IMR-90 (cell line): ENCODE measurements around the gene VPS37B.
"Not testable (repeated sequence)": the region's sequence is repeated elsewhere in the genome, so short reads cannot be mapped to it uniquely, and the experiment has no call there.

Experiments
- POLR2A ChIP-seq: IDR thresholded peaks from 2 replicates; pipeline ENCODE4 v1.6.1; 2012; ENCODE audit warnings: mild to moderate bottlenecking, low read depth, low read length
- RFX5 ChIP-seq: IDR thresholded peaks from 2 replicates; pipeline ENCODE4 v1.8.0; 2012; ENCODE audit warnings: low read depth, mild to moderate bottlenecking, low read length, moderate library complexity
- TF ChIP-seq, protein P1 (sequence below): conservative IDR thresholded peaks from 2 replicates; pipeline ENCODE4 v1.5.1; 2012; ENCODE audit warnings: mild to moderate bottlenecking, low read depth, low read length, improper control_type of control experiment
- TF ChIP-seq, protein P2 (sequence below): fragments of 150-350 bp; IDR thresholded peaks from 2 replicates; pipeline ENCODE4 v1.6.1; 2017; ENCODE audit warnings: mild to moderate bottlenecking, antibody characterized with exemption, low read length, low read depth

DNA sequence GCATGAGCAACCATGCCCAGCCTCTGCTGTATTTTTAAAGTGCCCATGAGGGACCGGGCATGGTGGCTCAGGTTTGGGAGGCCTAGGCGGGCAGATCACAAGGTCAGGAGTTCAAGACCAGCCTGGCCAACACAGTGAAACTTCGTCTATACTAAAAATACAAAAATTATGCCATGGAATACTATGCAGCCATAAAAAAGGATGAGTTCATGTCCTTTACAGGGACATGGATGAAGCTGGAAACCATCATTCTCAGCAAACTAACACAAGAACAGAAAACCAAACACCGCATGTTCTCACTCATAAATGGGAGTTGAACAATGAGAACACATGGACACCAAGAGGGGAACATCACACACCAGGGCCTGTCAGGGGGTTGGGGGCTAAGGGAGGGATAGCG, 9.3 kb upstream of the VPS37B start:
- TF ChIP-seq, protein P1, sequence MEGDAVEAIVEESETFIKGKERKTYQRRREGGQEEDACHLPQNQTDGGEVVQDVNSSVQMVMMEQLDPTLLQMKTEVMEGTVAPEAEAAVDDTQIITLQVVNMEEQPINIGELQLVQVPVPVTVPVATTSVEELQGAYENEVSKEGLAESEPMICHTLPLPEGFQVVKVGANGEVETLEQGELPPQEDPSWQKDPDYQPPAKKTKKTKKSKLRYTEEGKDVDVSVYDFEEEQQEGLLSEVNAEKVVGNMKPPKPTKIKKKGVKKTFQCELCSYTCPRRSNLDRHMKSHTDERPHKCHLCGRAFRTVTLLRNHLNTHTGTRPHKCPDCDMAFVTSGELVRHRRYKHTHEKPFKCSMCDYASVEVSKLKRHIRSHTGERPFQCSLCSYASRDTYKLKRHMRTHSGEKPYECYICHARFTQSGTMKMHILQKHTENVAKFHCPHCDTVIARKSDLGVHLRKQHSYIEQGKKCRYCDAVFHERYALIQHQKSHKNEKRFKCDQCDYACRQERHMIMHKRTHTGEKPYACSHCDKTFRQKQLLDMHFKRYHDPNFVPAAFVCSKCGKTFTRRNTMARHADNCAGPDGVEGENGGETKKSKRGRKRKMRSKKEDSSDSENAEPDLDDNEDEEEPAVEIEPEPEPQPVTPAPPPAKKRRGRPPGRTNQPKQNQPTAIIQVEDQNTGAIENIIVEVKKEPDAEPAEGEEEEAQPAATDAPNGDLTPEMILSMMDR = not testable (repeated sequence)
- not testable (repeated sequence) for TF ChIP-seq POLR2A, RFX5
- TF ChIP-seq, protein P2, sequence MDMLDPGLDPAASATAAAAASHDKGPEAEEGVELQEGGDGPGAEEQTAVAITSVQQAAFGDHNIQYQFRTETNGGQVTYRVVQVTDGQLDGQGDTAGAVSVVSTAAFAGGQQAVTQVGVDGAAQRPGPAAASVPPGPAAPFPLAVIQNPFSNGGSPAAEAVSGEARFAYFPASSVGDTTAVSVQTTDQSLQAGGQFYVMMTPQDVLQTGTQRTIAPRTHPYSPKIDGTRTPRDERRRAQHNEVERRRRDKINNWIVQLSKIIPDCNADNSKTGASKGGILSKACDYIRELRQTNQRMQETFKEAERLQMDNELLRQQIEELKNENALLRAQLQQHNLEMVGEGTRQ = not testable (repeated sequence)
